DND-41 (cell line): ENCODE results near the gene ZSWIM6.

Experiments
- ATAC-seq: fragments of 200-7000 bp; cut with Tn5 transposase; 3 replicates; pipeline ENCODE4 v1.9.1; 2021; ENCODE audit warnings: low read depth; ENCODE audit not compliant: insufficient read depth
- DNase-seq: peaks from one replicate; pipeline ENCODE4 v3.0.0-alpha.2; 2020
- H2AFZ ChIP-seq: 2 replicates; pipeline ENCODE4 v1.6.0; 2012; ENCODE audit warnings: low read depth, low read length
- H3K27ac ChIP-seq: 2 replicates; pipeline ENCODE4 v1.5.1; 2012; ENCODE audit warnings: low read length, inconsistent platforms
- H3K27me3 ChIP-seq: fragments of 200-600 bp; sonication (generic); 2 replicates; pipeline ENCODE4 v1.6.0; 2012; ENCODE audit warnings: low read length, mild to moderate bottlenecking, inconsistent platforms; ENCODE audit not compliant: insufficient read depth, poor library complexity
- H3K36me3 ChIP-seq: 2 replicates; pipeline ENCODE4 v1.5.1; 2012; ENCODE audit warnings: low read length, inconsistent platforms; ENCODE audit not compliant: insufficient read depth
- H3K4me1 ChIP-seq: 2 replicates; pipeline ENCODE4 v1.5.1; 2012; ENCODE audit warnings: mild to moderate bottlenecking, low read length; ENCODE audit not compliant: insufficient read depth
- H3K4me2 ChIP-seq: 2 replicates; pipeline ENCODE4 v1.6.0; 2012; ENCODE audit warnings: mild to moderate bottlenecking, moderate library complexity, low read length, inconsistent platforms; ENCODE audit not compliant: insufficient read depth
- H3K4me3 ChIP-seq, 2 experiments: fragments of 200-600 bp in 1 of 2; shearing (Covaris generic) in 1 of 2; 2 replicates each; pipeline ENCODE4 v1.5.1; 2012 to 2016; ENCODE audit warnings: inconsistent platforms in 2 of 2, low read length in 2 of 2, mild to moderate bottlenecking in 2 of 2, low read depth in 1 of 2, moderate library complexity in 1 of 2
- H3K79me2 ChIP-seq: 2 replicates; pipeline ENCODE4 v1.6.0; 2012; ENCODE audit warnings: low read length, inconsistent platforms; ENCODE audit not compliant: insufficient read depth
- H3K9ac ChIP-seq: 2 replicates; pipeline ENCODE4 v1.6.0; 2012; ENCODE audit warnings: low read depth, mild to moderate bottlenecking, inconsistent platforms, low read length, moderate library complexity
- H3K9me3 ChIP-seq: 2 replicates; pipeline ENCODE4 v1.5.1; 2012; ENCODE audit warnings: low read length, moderate library complexity, mild to moderate bottlenecking, inconsistent platforms; ENCODE audit not compliant: insufficient read depth, severe bottlenecking
- H4K20me1 ChIP-seq: 2 replicates; pipeline ENCODE4 v1.6.0; 2012; ENCODE audit warnings: low read length; ENCODE audit not compliant: insufficient read depth
- CTCF ChIP-seq: IDR thresholded peaks from 2 replicates; pipeline ENCODE4 v1.5.1; 2012; ENCODE audit warnings: borderline replicate concordance, low read length, moderate library complexity, mild to moderate bottlenecking; ENCODE audit not compliant: poor library complexity, severe bottlenecking; ENCODE audit errors: extremely low read depth
- EZH2 ChIP-seq: IDR thresholded peaks from 3 replicates; pipeline ENCODE4 v1.6.1; 2012; ENCODE audit warnings: borderline replicate concordance, low read depth, mild to moderate bottlenecking, moderate library complexity, low read length, inconsistent platforms; ENCODE audit not compliant: severe bottlenecking

The ZSWIM6 gene

GRCh38 chr5:61582887-61583286, 250.8 kb downstream of the ZSWIM6 start:
- Histone ChIP-seq H3K4me2 (no peak overlapping the region), H3K27me3 (no peaks in the 10 kb centered on the region), H3K36me3 (no peaks in the 10 kb centered on the region), H3K4me1 (no peaks in the 10 kb centered on the region), H3K9ac (no peak overlapping the region), H3K4me3 (no peak overlapping the region), H3K9me3 (no peaks in the 10 kb centered on the region), H3K79me2 (no peaks in the 10 kb centered on the region), H3K27ac (no peak overlapping the region), H4K20me1 (no peaks in the 10 kb centered on the region), H2AFZ (no peak overlapping the region)
- no peak for ATAC-seq
- no peak for DNase-seq
- TF ChIP-seq EZH2 (no peak), CTCF (no peak)

GRCh38 chr5:61586096-61587084, 254.3 kb downstream of the ZSWIM6 start:
- H2AFZ ChIP-seq: no peak overlapping the region

GRCh38 chr5:61587125-61587524, 255.1 kb downstream of the ZSWIM6 start:
- no peaks in the 10 kb centered on the region for H4K20me1 ChIP-seq
- no peak overlapping the region for H3K4me3 ChIP-seq
- DNase-seq (no peak), ATAC-seq (no peak)
- no peak overlapping the region for H3K4me2 ChIP-seq
- H3K4me1 ChIP-seq: no peaks in the 10 kb centered on the region
- H3K36me3 ChIP-seq: no peaks in the 10 kb centered on the region
- no peaks in the 10 kb centered on the region for H3K79me2 ChIP-seq
- H3K27ac ChIP-seq: no peak overlapping the region
- no peak overlapping the region for H3K9ac ChIP-seq
- TF ChIP-seq EZH2 (no peak), CTCF (no peak)
- H3K9me3 ChIP-seq: no peaks in the 10 kb centered on the region
- no peak overlapping the region for H2AFZ ChIP-seq
- no peaks in the 10 kb centered on the region for H3K27me3 ChIP-seq

More at GRCh38 chr5:61586096-61587084, 254.3 kb downstream of the ZSWIM6 start:
- H3K4me1 ChIP-seq: no peaks in the 10 kb centered on the region
- H3K4me3 ChIP-seq: no peak overlapping the region
- ATAC-seq: no peak
- no peaks in the 10 kb centered on the region for H4K20me1 ChIP-seq
- H3K27me3 ChIP-seq: no peaks in the 10 kb centered on the region
- H3K36me3 ChIP-seq: no peaks in the 10 kb centered on the region
- H3K27ac ChIP-seq: no peak overlapping the region
- TF ChIP-seq CTCF (no peak), EZH2 (no peak)
- no peaks in the 10 kb centered on the region for H3K9me3 ChIP-seq
- no peak overlapping the region for H3K9ac ChIP-seq
- no peaks in the 10 kb centered on the region for H3K79me2 ChIP-seq
- H3K4me2 ChIP-seq: no peak overlapping the region
- DNase-seq: no peak
